ENCODE measurements around the gene ASNS. TPM values are rescaled to one million over a fixed set of nuclear protein-coding genes. Genes with fewer than 3 reads are reported as not detected.

The ASNS gene, protein sequence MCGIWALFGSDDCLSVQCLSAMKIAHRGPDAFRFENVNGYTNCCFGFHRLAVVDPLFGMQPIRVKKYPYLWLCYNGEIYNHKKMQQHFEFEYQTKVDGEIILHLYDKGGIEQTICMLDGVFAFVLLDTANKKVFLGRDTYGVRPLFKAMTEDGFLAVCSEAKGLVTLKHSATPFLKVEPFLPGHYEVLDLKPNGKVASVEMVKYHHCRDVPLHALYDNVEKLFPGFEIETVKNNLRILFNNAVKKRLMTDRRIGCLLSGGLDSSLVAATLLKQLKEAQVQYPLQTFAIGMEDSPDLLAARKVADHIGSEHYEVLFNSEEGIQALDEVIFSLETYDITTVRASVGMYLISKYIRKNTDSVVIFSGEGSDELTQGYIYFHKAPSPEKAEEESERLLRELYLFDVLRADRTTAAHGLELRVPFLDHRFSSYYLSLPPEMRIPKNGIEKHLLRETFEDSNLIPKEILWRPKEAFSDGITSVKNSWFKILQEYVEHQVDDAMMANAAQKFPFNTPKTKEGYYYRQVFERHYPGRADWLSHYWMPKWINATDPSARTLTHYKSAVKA
- 48.8 to 62.4 TPM (median 60.2 TPM) in 5 replicates for total RNA-seq (2022; extraction: Qiagen RNA extraction)

DNA sequence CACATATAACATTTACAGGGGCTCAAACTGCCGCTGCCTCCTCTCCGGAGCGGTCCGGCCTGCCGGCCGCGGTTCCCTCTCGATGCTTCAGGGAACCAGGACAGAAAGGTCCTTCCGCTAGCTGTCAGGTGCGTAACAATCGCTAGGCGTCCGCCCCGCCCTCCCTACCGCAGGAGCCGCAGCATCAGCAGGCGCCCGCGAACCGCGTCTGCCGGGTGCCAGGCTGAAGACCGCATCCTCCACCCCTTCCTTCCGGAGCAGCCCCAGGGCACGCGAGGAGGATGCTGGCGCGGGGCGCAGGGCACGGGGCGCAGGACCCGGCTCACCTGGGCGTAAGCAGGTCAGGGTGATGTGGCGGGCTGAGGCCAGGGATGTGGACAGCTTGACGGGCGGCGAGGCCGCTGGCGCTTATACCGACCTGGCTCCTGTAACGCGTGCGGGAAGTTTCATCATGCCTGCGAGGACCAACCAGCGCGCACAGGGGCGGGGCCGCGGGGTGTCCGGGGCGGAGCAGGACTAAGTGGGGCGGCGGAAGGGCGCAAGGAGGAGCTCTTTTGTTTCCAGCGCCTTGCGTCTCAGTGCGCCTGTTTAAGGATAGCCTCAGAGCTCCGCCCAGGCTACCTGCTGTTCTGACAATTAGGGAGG lies at the start of gene ASNS:
ASNS (minus strand) TSS at position 384 of the 645 bp plus-strand sequence. CDS start 3,252 bp downstream, outside the sequence.

Other genes with a start within 250 kb of the ASNS start
- 0.33 TPM in 1 of 5 replicates, not detected in the others for gene TAC1, start 140.3 kb downstream of the ASNS start, total RNA-seq (2022; extraction: Qiagen RNA extraction)
- gene OCM2, start 117.8 kb upstream of the ASNS start, total RNA-seq (2022; extraction: Qiagen RNA extraction), result not detected in 5 replicates
- 8.3 to 11.1 TPM (median 9.7 TPM) in 5 replicates for gene LMTK2, start 234.5 kb upstream of the ASNS start, total RNA-seq (2022; extraction: Qiagen RNA extraction)